Left colon (tissue), 2 donors: ENCODE results near the gene CIAPIN1. TPM values are rescaled to one million over a fixed set of nuclear protein-coding genes. Genes with fewer than 3 reads are reported as not detected.

Source experiments
- ATAC-seq: fragments of 200-7000 bp; cut with Tn5 transposase; one replicate; pipeline ENCODE4 v1.9.1; 2020; ENCODE audit warnings: mild to moderate bottlenecking, moderate library complexity
- DNase-seq, 2 donors: peaks; one replicate each; pipeline ENCODE4 v3.0.0-alpha.2; 2020
- intact Hi-C, 2 donors: fragments of 100-400 bp; cut with DNase I in 1 of 2; cut with micrococcal nuclease in 1 of 2; formaldehyde crosslinking; loops; one replicate each; pipeline versions ENCODE4 v1.11.2 to v1.14.0; 2022; cut with DNase I, micrococcal nuclease
- total RNA-seq, 2 donors: library from RNA; stranded (reverse); fragmentation: NEBNext Ultra II Directional; extraction: Animal tissue kit (Norgen Biotek cat#: 25700); gene quantifications; one replicate each; pipeline ENCODE4 v1.2.1, GENCODE V29; 2021
- donor health status: DM: no; HTN: no; CAD: no.
- donor health status: DM: yes; HTN: yes; CAD: no.

Gene CIAPIN1
- total RNA-seq, 2 donors from 2014 or later: 47.3 to 72.5 TPM

- ATAC-seq: no peak
- intact Hi-C loops: no loop called here
- DNase-seq: no peak
Observed at GRCh38 chr16:57478396-57479204, 31.4 kb upstream of the CIAPIN1 start.

GRCh38 chr16:57477531-57478202 is 30.5 kb upstream of the CIAPIN1 start:
- DNase-seq: no peak
- no peak for ATAC-seq
- intact Hi-C loops: no loop called here

GRCh38 chr16:57476546-57477410 is 29.6 kb upstream of the CIAPIN1 start:
- no peak for ATAC-seq
- intact Hi-C loops: no loop called here
- DNase-seq: no peak

GRCh38 chr16:57475711-57476339 is 28.6 kb upstream of the CIAPIN1 start:
- intact Hi-C loops: no loop called here
- no peak for ATAC-seq

GRCh38 chr16:57474671-57475661 is 27.8 kb upstream of the CIAPIN1 start:
- DNase-seq (no peak), ATAC-seq (no peak)
- intact Hi-C loops: no loop called here

More at GRCh38 chr16:57475711-57476339, 28.6 kb upstream of the CIAPIN1 start:
- peak in 1 of 2 donors; percentile 54 for DNase-seq

- intact Hi-C loops: no loop called here
- ATAC-seq: no peak
- DNase-seq: no peak
Observed at GRCh38 chr16:57473906-57474305, 26.7 kb upstream of the CIAPIN1 start.

GRCh38 chr16:57473176-57473840 is 26.1 kb upstream of the CIAPIN1 start:
- intact Hi-C loops: no loop called here
- ATAC-seq: no peak
- DNase-seq: no peak

- peak; percentile 2 for ATAC-seq
- no peak for DNase-seq
- intact Hi-C loops: no loop called here
Observed at GRCh38 chr16:57472665-57473060, 25.5 kb upstream of the CIAPIN1 start.

GRCh38 chr16:57471852-57472664 is 24.9 kb upstream of the CIAPIN1 start:
- intact Hi-C loops: no loop called here
- ATAC-seq (peak; percentile 76), DNase-seq (peak; percentile 62 to 78)

- intact Hi-C loops: no loop called here
- peak; percentile 1 for ATAC-seq
Observed at GRCh38 chr16:57471209-57471608, 24.0 kb upstream of the CIAPIN1 start.

GRCh38 chr16:57470711-57471110 is 23.5 kb upstream of the CIAPIN1 start:
- intact Hi-C loops: no loop called here
- ATAC-seq (peak; percentile 77), DNase-seq (peak; percentile 71 to 75)

More at GRCh38 chr16:57471209-57471608, 24.0 kb upstream of the CIAPIN1 start:
- DNase-seq: no peak

GRCh38 chr16:57469917-57470470 is 22.8 kb upstream of the CIAPIN1 start:
- ATAC-seq: no peak
- no peak for DNase-seq
- intact Hi-C loops: no loop called here

- ATAC-seq: no peak
- no peak for DNase-seq
- intact Hi-C loops: no loop called here
Observed at GRCh38 chr16:57469046-57469445, 21.9 kb upstream of the CIAPIN1 start.

GRCh38 chr16:57468346-57468745 is 21.2 kb upstream of the CIAPIN1 start:
- intact Hi-C loops: no loop called here
- no peak for ATAC-seq

GRCh38 chr16:57464523-57464922 is 17.3 kb upstream of the CIAPIN1 start:
- no peak for DNase-seq
- ATAC-seq: no peak
- intact Hi-C loops: no loop called here

More at GRCh38 chr16:57468346-57468745, 21.2 kb upstream of the CIAPIN1 start:
- no peak for DNase-seq

- intact Hi-C loops: no loop called here
- DNase-seq (no peak), ATAC-seq (peak; percentile 56)
Observed at GRCh38 chr16:57462978-57463362, 15.8 kb upstream of the CIAPIN1 start.
